Choroid plexus epithelial cell (primary cell): Measurements from ENCODE around the gene TOR4A.

ENCODE experiments used
- DNase-seq: peaks from one replicate; pipeline ENCODE4 v3.0.0-alpha.2; 2010; ENCODE audit warnings: low read depth
- H3K4me3 ChIP-seq: 2 replicates; pipeline ENCODE4 v1.5.1; 2011; ENCODE audit warnings: low read depth, mild to moderate bottlenecking, control low read depth, low read length, moderate library complexity
- CTCF ChIP-seq: conservative IDR thresholded peaks from 2 replicates; pipeline ENCODE4 v1.5.1; 2011; ENCODE audit warnings: low read depth, mild to moderate bottlenecking, control low read depth, inconsistent platforms, low read length, moderate library complexity

TOR4A gene

DNA sequence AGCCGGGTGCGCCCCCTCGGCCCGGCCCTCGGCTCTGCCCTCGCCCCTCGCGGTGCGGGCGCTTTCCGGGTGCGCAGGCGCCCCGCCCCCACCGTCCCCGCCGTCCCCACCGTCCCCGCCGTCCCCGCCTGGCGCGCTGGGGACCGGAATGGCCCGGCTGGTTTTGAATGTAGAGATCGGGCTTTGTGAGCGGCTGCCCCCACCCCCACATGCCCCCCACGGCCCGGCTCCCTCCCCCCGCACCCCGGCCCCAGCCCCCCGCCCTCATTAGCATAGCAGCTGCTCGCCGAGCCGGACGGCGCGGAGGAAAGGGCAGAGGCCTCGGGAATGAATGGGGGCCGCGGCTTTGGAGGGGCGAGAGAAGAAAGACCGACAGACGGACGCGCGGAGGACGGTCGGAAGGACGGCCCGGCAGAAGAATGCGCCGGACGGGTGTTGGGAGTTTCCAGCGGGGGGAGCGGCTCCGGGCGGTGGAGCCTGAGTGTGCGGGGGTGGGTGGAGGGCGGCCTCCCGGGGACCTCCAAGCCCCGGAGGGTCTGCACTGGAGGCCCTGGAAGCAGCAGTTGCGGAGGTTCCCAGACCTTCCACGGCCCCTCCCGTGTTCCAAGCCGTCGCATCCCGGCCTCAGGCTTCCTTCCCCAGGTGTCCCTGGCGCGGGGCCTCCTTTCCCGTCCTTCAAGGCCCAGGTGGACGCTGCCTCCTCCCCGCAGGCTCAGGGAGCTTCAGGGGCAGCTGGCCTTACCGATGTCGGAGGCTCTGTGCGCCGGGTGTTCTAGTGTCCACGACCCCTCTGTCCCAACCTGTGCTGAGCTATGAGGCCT lies 18.5 kb downstream of the TOR4A start:
- peak overlapping the region; percentile 33 for H3K4me3 ChIP-seq
- TF ChIP-seq CTCF: no peak
- peak; percentile 18 for DNase-seq

DNA sequence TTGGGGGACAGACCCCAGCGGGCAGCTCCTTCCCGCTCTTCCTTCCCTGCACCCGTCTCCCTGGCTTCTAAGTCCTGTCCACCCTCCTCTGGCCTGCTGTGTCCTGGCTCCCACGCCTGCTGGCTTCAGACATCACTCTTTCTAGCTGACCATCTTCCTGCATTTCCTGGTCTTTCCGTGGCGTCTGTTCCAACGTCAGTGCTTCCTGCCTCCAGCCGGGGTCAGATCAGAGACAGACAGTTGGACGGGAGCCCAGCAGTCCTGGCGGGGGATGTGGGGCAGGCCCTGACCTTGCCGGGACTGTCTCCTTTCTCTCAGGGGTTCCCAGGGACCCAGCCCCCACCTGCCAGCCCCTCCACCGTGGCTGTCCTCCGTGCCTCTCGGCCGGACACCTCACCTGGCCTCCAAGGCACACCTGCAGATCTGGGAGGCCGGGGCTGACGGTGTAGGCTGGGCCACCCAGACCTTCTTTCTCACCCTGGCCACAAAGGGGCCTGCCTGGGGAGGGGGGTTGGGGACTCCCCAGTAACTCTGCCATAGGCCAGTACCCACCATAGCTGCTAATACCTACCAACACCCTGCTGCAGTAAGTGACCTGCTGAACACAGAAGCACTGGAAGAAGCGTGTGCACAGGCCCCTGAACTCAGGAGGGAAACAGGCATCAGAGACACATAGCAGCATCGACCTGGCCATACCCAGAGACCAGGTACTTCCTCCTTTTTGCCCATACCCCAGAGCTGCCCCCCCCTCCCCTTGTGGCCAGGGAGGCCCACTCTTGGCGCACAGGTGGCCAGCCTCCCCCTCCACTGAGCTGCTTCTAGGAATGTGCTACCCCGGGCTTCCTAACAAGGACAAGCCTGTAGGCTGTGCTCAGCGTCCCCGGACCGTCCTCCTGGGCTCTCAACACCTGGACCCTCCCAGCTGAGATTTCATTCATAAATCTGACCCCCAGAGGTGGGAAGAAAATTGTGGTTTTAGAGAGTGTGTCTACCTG lies 19.4 kb downstream of the TOR4A start:
- H3K4me3 ChIP-seq: peak overlapping the region; percentile 33
- peak; percentile 84 for DNase-seq
- no peak for TF ChIP-seq CTCF

- no peak for TF ChIP-seq CTCF
- H3K4me3 ChIP-seq: no peak overlapping the region
- DNase-seq: no peak
These were observed 20.4 kb downstream of the TOR4A start for GRCh38 chr9:137297966-137298365.

GRCh38 chr9:137298401-137299202 lies 21.1 kb downstream of the TOR4A start:
- DNase-seq: no peak
- TF ChIP-seq CTCF: no peak
- H3K4me3 ChIP-seq: no peak overlapping the region

DNA sequence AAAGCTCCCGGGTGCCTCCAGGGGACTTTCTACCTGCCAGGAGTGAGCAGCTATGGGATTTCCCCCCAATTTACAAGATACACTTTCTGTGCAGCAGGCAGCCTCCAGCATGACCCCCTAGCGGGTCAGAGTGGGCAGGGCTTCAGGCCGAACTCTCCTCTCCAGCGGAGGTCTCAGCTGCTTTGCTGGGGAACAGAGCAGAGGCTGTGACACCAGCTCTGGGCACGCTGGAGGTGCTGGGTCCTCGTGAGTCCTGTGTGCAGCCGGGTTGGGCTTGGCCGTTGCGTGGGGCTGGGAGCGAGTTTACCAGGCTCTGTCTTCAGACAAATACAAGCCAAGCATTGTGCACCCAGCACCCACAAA lies 21.7 kb downstream of the TOR4A start:
- no peak for DNase-seq
- H3K4me3 ChIP-seq: no peak overlapping the region
- no peak for TF ChIP-seq CTCF

- H3K4me3 ChIP-seq: no peak overlapping the region
- no peak for TF ChIP-seq CTCF
- DNase-seq: no peak
These were observed 22.4 kb downstream of the TOR4A start for GRCh38 chr9:137299938-137300337.
